Mesenchymal stem cell (in vitro differentiated cells and primary cell): ENCODE results near the gene BRSK1.

Experiments used
- DNase-seq: peaks from one replicate; pipeline ENCODE4 v3.0.0-alpha.2; 2013
- H2AFZ ChIP-seq: one replicate; pipeline ENCODE4 v1.6.1; 2013; ENCODE audit warnings: low read depth, mild to moderate bottlenecking, control low read depth, inconsistent platforms, low read length, moderate library complexity
- H2AK5ac ChIP-seq: 2 replicates; pipeline ENCODE4 v1.6.1; 2013; ENCODE audit warnings: low read length, moderate library complexity, mild to moderate bottlenecking, inconsistent platforms; ENCODE audit not compliant: severe bottlenecking
- H2BK120ac ChIP-seq: one replicate; pipeline ENCODE4 v1.6.1; 2013; ENCODE audit warnings: low read depth, mild to moderate bottlenecking, inconsistent platforms, low read length, moderate library complexity
- H2BK12ac ChIP-seq, 2 experiments: one replicate each; pipeline ENCODE4 v1.6.1; 2013; ENCODE audit warnings: inconsistent platforms in 2 of 2, low read length in 2 of 2, mild to moderate bottlenecking in 2 of 2, moderate library complexity in 2 of 2, control low read depth in 1 of 2
- H2BK15ac ChIP-seq: one replicate; pipeline ENCODE4 v1.6.1; 2013; ENCODE audit warnings: mild to moderate bottlenecking, low read depth, inconsistent platforms; ENCODE audit not compliant: poor library complexity, severe bottlenecking
- H2BK5ac ChIP-seq: 2 replicates; pipeline ENCODE4 v1.6.1; 2013; ENCODE audit warnings: low read depth, mild to moderate bottlenecking, low read length, control low read depth, inconsistent platforms; ENCODE audit not compliant: poor library complexity, severe bottlenecking
- H3K14ac ChIP-seq, 2 experiments: one replicate each; pipeline ENCODE4 v1.6.1; 2013; ENCODE audit warnings: inconsistent platforms in 2 of 2, low read length in 2 of 2, control low read depth in 1 of 2, mild to moderate bottlenecking in 1 of 2, moderate library complexity in 1 of 2
- H3K18ac ChIP-seq, 2 experiments: one replicate each; pipeline ENCODE4 v1.6.1; 2013; ENCODE audit warnings: inconsistent platforms in 2 of 2, low read length in 2 of 2, control low read depth in 1 of 2, low read depth in 1 of 2, mild to moderate bottlenecking in 1 of 2
- H3K23ac ChIP-seq, 2 experiments: one replicate each; pipeline ENCODE4 v1.6.1; 2013; ENCODE audit warnings: inconsistent platforms in 2 of 2, low read length in 2 of 2, mild to moderate bottlenecking in 2 of 2, moderate library complexity in 2 of 2, control low read depth in 1 of 2
- H3K27ac ChIP-seq: 2 replicates; pipeline ENCODE4 v1.5.1; 2013; ENCODE audit warnings: mild to moderate bottlenecking, moderate library complexity, low read length, control low read depth, inconsistent platforms; ENCODE audit not compliant: poor library complexity, severe bottlenecking
- H3K27me3 ChIP-seq, 2 experiments: 2 replicates each; pipeline versions ENCODE4 v1.6.1 to v1.7.0; 2013; ENCODE audit warnings: low read length in 2 of 2, mild to moderate bottlenecking in 2 of 2, moderate library complexity in 2 of 2, control low read depth in 1 of 2, inconsistent platforms in 1 of 2; ENCODE audit not compliant: control insufficient read depth in 1 of 2, insufficient read depth in 1 of 2
- H3K36me3 ChIP-seq, 2 experiments: 2 replicates each; pipeline versions ENCODE4 v1.6.1 to v1.7.0; 2013; ENCODE audit warnings: low read length in 2 of 2, control low read depth in 1 of 2, inconsistent platforms in 1 of 2, low read depth in 1 of 2, mild to moderate bottlenecking in 1 of 2; ENCODE audit not compliant: insufficient read depth in 2 of 2, control insufficient read depth in 1 of 2
- H3K4ac ChIP-seq, 2 experiments: one replicate each; pipeline ENCODE4 v1.6.1; 2013; ENCODE audit warnings: inconsistent platforms in 2 of 2, low read length in 2 of 2, mild to moderate bottlenecking in 2 of 2, moderate library complexity in 2 of 2, control low read depth in 1 of 2, low read depth in 1 of 2
- H3K4me1 ChIP-seq: 2 replicates; pipeline ENCODE4 v1.6.1; 2013; ENCODE audit warnings: low read depth, low read length, control low read depth; ENCODE audit not compliant: control insufficient read depth, insufficient read depth
- H3K4me2 ChIP-seq: 2 replicates; pipeline ENCODE4 v1.6.1; 2013; ENCODE audit warnings: low read length, mild to moderate bottlenecking, inconsistent platforms; ENCODE audit not compliant: poor library complexity, severe bottlenecking
- H3K4me3 ChIP-seq, 2 experiments: 2 replicates each; pipeline versions ENCODE4 v1.5.1 to v1.7.0; 2013; ENCODE audit warnings: low read length in 2 of 2, mild to moderate bottlenecking in 2 of 2, control low read depth in 1 of 2, low read depth in 1 of 2; ENCODE audit not compliant: insufficient read depth in 1 of 2
- H3K79me1 ChIP-seq: replicated peaks from 2 replicates; pipeline ENCODE4 v1.6.1; 2013; ENCODE audit warnings: mild to moderate bottlenecking, control low read depth, low read length, inconsistent platforms; ENCODE audit not compliant: poor library complexity, severe bottlenecking
- H3K9ac ChIP-seq: 2 replicates; pipeline ENCODE4 v1.7.0; 2013; ENCODE audit warnings: mild to moderate bottlenecking, low read length, moderate library complexity
- H3K9me3 ChIP-seq: 2 replicates; pipeline ENCODE4 v1.7.0; 2013; ENCODE audit warnings: mild to moderate bottlenecking, low read length; ENCODE audit not compliant: control insufficient read depth
- H4K8ac ChIP-seq: one replicate; pipeline ENCODE4 v1.6.1; 2013; ENCODE audit warnings: inconsistent platforms, mild to moderate bottlenecking, low read length, moderate library complexity
- H4K91ac ChIP-seq: one replicate; pipeline ENCODE4 v1.6.1; 2013; ENCODE audit warnings: mild to moderate bottlenecking, low read length, inconsistent platforms
- WGBS: methylation state at CpG from one replicate; pipeline ENCODE4 v1.1.7; 2013; ENCODE audit warnings: mixed read lengths; 5-methylcytosine and 5-hydroxymethylcytosine counted together

BRSK1 gene

DNA sequence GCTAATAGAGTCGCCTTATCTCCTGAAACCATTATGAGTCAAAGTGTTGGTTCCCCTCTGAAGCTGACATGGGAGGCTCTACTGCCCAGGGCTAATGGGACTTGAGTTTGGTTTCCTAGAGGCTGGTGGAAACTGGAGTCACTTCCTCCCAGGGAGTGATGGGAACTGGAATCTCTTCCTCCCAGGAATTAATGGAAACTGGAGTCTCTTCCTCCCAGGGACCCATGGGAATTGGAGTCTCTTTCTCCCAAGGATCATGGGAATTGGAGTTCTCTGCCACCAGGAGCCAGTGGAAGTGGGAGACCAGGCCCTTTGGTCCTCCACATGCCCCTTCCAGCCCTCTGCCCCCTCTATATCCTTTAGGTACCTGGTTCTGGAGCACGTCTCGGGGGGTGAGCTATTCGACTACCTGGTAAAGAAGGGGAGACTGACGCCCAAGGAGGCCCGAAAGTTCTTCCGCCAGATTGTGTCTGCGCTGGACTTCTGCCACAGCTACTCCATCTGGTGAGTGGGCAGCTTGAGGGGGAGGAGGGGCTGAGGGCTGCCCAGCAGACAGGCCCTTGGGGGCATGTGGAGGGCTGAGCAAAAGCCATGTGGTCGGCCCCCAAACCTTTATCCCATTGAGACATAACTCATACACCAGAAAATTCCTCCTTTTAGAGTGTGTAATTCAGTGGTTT is 5.5 kb downstream of the BRSK1 start:
- no peak for DNase-seq
- H2BK15ac ChIP-seq, result no peak overlapping the region
- H2BK12ac ChIP-seq, result no peak overlapping the region
- H2AFZ ChIP-seq, result no peak overlapping the region
- no peak overlapping the region for H3K14ac ChIP-seq
- peaks cover 11% of the 10 kb centered on the region for H3K79me1 ChIP-seq
- H3K27ac ChIP-seq, result no peak overlapping the region
- no peak overlapping the region for H2BK120ac ChIP-seq
- no peaks in the 10 kb centered on the region for H3K27me3 ChIP-seq
- no peak overlapping the region for H3K9ac ChIP-seq
- H2BK5ac ChIP-seq, result no peak overlapping the region
- no peak overlapping the region for H4K8ac ChIP-seq
- H3K4me1 ChIP-seq, result peaks cover 15% of the 10 kb centered on the region
- no peak overlapping the region for H2AK5ac ChIP-seq
- H3K4ac ChIP-seq, result no peak overlapping the region
- WGBS, result 98% methylated on average over 7 of the region's 9 CpGs
- no peaks in the 10 kb centered on the region for H3K9me3 ChIP-seq
- H3K23ac ChIP-seq, result no peak overlapping the region
- no peak overlapping the region for H4K91ac ChIP-seq
- H3K4me3 ChIP-seq, result no peak overlapping the region
- no peak overlapping the region for H3K18ac ChIP-seq
- H3K4me2 ChIP-seq, result no peak overlapping the region
- H3K36me3 ChIP-seq, result peaks cover 0 to 33% of the 10 kb centered on the region in 2 experiments

DNA sequence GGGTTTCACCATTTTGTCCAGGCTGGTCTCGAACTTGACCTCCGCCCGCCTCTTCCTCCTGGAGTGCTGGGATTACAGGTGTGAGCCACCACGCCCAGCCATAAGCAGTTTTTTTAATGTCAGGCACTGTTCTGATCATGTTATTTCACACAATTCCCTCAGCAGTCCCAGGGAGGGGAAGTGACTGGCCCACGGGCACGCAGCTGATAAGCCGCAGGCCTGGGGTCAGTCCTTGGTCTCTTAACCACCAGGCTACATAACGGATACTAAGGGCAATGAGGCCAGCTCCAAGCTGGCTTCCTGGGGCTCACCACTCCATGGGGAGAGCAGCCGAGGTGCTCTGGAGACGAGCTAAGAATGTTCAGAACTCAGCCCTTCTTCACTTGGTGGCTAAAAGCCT is 13.5 kb downstream of the BRSK1 start:
- Histone ChIP-seq H3K4me2 (no peak overlapping the region), H3K4me3 (no peak overlapping the region), H4K8ac (no peak overlapping the region), H3K23ac (no peak overlapping the region), H2BK5ac (no peak overlapping the region), H3K36me3 (peaks cover 0 to 51% of the 10 kb centered on the region in 2 experiments), H4K91ac (no peak overlapping the region), H3K9me3 (no peaks in the 10 kb centered on the region), H3K27ac (no peak overlapping the region), H2AK5ac (no peak overlapping the region), H2BK120ac (no peak overlapping the region), H2BK12ac (no peak overlapping the region), H3K4ac (no peak overlapping the region), H3K27me3 (no peaks in the 10 kb centered on the region), H3K9ac (no peak overlapping the region), H3K4me1 (peaks cover 8% of the 10 kb centered on the region), H3K18ac (no peak overlapping the region), H3K79me1 (peaks cover 2% of the 10 kb centered on the region), H3K14ac (no peak overlapping the region), H2BK15ac (no peak overlapping the region), H2AFZ (no peak overlapping the region)
- no peak for DNase-seq
- WGBS, result 97% methylated on average over 10 of the region's 10 CpGs

DNA sequence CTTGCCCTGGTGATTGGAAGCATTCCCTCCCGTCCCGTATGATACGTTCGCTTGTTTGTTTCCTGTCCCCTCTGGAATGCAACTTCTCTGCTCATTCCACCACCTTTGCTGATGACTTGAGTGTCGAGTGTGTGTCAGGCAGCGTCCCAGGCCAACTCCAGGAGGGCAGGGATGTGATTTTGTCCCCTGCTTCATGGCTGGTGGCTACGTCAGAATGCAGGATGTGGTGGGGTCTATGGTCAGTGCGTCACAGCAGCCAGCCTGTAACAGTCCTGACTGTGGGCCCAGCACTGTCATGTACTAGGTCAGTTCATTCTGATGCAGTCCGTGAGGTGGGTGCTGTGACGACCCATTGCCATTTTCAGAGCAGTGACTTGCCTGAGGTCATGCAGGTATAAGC is 16.2 kb downstream of the BRSK1 start:
- H4K8ac ChIP-seq, result no peak overlapping the region
- no peak overlapping the region for H3K9ac ChIP-seq
- H3K9me3 ChIP-seq, result no peaks in the 10 kb centered on the region
- H3K18ac ChIP-seq, result no peak overlapping the region
- H3K36me3 ChIP-seq, result peaks cover 17 to 58% of the 10 kb centered on the region in 2 experiments
- DNase-seq, result no peak
- H3K4me3 ChIP-seq, result no peak overlapping the region
- H2BK120ac ChIP-seq, result no peak overlapping the region
- no peak overlapping the region for H3K23ac ChIP-seq
- H2BK12ac ChIP-seq, result no peak overlapping the region
- H3K27me3 ChIP-seq, result no peaks in the 10 kb centered on the region
- 94% methylated on average over 10 of the region's 10 CpGs for WGBS
- no peak overlapping the region for H3K14ac ChIP-seq
- no peak overlapping the region for H3K4me2 ChIP-seq
- H2BK5ac ChIP-seq, result no peak overlapping the region
- H3K79me1 ChIP-seq, result no peaks in the 10 kb centered on the region
- peak overlapping the region; percentile 18 for H4K91ac ChIP-seq
- H2BK15ac ChIP-seq, result no peak overlapping the region
- no peak overlapping the region for H2AFZ ChIP-seq
- H3K4me1 ChIP-seq, result peaks cover 11% of the 10 kb centered on the region
- H2AK5ac ChIP-seq, result no peak overlapping the region
- no peak overlapping the region for H3K4ac ChIP-seq
- no peak overlapping the region for H3K27ac ChIP-seq

DNA sequence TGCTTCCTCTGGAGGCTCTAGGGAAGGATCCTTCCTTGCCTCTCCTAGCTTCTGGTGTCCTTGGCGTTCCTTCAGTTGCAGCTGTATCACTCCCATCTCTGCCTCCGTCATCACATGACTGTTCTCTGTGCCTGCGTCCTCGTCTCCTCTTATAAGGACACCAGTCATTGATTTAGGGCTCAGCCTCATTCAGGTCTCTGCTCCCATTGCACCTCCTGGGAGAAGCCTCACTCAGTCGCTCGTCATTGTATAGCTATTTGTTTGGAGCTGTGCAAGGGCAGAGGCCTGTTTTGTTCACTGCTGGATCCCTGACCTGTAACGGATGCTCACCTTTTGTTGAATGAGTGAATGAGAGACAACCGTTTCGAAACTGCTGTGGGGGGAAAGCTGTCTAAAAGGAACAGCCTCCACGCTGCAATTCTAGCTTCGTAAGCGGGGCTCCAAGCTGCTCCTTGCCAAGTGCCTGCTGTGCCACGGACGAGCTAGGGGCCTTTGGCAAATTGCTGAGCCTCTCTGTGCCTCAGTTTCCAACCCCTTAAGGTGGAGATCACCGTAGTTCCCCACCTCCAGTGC is 17.2 kb downstream of the BRSK1 start:
- Histone ChIP-seq H4K91ac (no peak overlapping the region), H3K4ac (no peak overlapping the region), H3K18ac (no peak overlapping the region), H2BK120ac (no peak overlapping the region), H3K36me3 (peaks cover 25 to 56% of the 10 kb centered on the region in 2 experiments), H2BK5ac (no peak overlapping the region), H2AK5ac (no peak overlapping the region), H3K9me3 (no peaks in the 10 kb centered on the region), H3K4me2 (no peak overlapping the region), H2BK12ac (no peak overlapping the region), H3K79me1 (no peaks in the 10 kb centered on the region), H3K23ac (no peak overlapping the region), H3K9ac (peak overlapping the region; percentile 82), H2BK15ac (no peak overlapping the region), H3K4me1 (peaks cover 11% of the 10 kb centered on the region), H3K14ac (no peak overlapping the region), H3K27me3 (no peaks in the 10 kb centered on the region), H3K27ac (no peak overlapping the region), H4K8ac (peak overlapping the region; percentile 87), H3K4me3 (no peak overlapping the region), H2AFZ (no peak overlapping the region)
- no peak for DNase-seq
- 87% methylated on average over 15 of the region's 15 CpGs for WGBS
